Sigmoid colon (tissue), 4 donors: ENCODE results near the gene MIDN.

Experiments
- POLR2A ChIP-seq, 2 donors: fragments of 450-650 bp; IDR thresholded peaks; one replicate each; pipeline ENCODE4 v1.6.1; 2016; ENCODE audit warnings: antibody characterized with exemption in 2 of 2, mild to moderate bottlenecking in 2 of 2, moderate library complexity in 2 of 2
- POLR2AphosphoS5 ChIP-seq, 4 donors: sonication (generic); formaldehyde crosslinking; IDR thresholded peaks; one replicate each; pipeline ENCODE4 v1.6.1; 2017; ENCODE audit warnings: antibody characterized with exemption in 4 of 4
- TF ChIP-seq, protein P1 (sequence below), 4 experiments: fragments of 450-650 bp in 3 of 4; fragments of 200-600 bp in 1 of 4; IDR thresholded peaks; one replicate each; pipeline ENCODE4 v1.5.1; 2016 to 2019; ENCODE audit warnings: antibody characterized with exemption in 4 of 4, mild to moderate bottlenecking in 3 of 4, moderate library complexity in 2 of 4

DNA sequence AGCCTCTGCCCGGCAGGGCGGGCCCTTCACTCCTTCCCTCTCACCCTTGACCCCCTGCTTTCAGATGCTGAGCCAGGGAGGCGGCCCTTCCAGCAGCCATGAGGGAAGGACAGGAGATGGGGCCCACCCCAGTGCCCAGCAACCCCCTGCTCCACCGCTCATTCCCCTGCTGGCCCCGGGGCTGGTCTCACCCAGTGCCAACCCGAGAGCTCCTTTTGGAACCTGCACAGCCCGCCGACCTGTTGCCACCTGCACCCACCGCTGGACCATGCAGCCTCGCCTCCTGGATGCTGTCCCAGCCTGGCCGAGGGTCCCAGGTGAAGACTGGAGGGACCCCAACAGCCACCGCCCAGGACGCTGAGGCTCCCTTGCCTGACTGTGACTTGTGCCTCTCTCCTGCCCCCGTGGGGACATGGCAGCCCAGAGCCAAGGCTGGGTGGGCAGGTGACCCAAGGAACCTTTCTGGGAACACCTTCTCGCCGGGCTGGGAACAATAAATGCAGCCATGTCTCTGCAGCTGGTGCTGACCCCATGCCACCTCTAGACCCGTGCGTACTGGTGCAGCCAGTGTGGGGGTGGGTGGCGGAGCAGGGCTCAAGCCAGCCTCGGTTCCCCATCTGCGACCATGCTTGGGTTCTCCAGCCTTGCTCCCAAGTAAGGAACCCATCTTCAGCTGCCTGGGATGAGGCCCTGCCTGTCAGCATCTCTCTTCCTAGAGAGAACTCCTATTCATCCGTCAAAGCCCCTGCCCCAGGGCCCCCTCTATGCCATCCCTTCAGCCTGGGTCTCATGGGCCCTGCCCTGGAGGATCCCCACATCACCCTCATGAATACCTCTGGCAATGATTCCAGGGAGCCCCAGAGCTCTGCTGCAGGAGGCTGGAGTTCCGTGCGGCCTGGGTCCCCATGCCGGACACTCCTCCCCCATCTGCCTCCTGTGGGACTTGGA lies 30.6 kb downstream of the MIDN start:
- TF ChIP-seq, protein P1, sequence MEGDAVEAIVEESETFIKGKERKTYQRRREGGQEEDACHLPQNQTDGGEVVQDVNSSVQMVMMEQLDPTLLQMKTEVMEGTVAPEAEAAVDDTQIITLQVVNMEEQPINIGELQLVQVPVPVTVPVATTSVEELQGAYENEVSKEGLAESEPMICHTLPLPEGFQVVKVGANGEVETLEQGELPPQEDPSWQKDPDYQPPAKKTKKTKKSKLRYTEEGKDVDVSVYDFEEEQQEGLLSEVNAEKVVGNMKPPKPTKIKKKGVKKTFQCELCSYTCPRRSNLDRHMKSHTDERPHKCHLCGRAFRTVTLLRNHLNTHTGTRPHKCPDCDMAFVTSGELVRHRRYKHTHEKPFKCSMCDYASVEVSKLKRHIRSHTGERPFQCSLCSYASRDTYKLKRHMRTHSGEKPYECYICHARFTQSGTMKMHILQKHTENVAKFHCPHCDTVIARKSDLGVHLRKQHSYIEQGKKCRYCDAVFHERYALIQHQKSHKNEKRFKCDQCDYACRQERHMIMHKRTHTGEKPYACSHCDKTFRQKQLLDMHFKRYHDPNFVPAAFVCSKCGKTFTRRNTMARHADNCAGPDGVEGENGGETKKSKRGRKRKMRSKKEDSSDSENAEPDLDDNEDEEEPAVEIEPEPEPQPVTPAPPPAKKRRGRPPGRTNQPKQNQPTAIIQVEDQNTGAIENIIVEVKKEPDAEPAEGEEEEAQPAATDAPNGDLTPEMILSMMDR (IDR thresholded peaks at IDR 0.05): no peak
- no peak for TF ChIP-seq POLR2A (IDR thresholded peaks at IDR 0.05)
- TF ChIP-seq POLR2AphosphoS5 (IDR thresholded peaks at IDR 0.05): no peak
